Measurements from ENCODE around the gene OR10H2.

The OR10H2 gene

GRCh38 chr19:15737722-15738121 is 9.9 kb downstream of the OR10H2 start, which contains the start of gene OR10H3:
Gene OR10H3 (plus strand): TSS chr19:15737985. CDS start chr19:15741393, 3,408 bp downstream.
- Histone ChIP-seq H3K27ac (ENCODE audit: extremely low read depth, low read depth, low read length) (no peak within 1 kb of the TSS), H3K4me1 (ENCODE audit: control insufficient read depth, insufficient read depth, low read length) (no peaks in the 10 kb centered on the region), H3K4me3 (ENCODE audit: low read depth, low read length) (no peak within 1 kb of the TSS), H3K36me3 (ENCODE audit: control insufficient read depth in 2 of 2, insufficient read depth in 1 of 2, low read length in 2 of 2) (no peaks in the 10 kb centered on the region), H3K9me3 (ENCODE audit: control insufficient read depth, insufficient read depth, low read depth, low read length) (no peaks in the 10 kb centered on the region)
- ChIA-PET CTCF (interaction anchor here (0.5 kb wide), 1 partner anchor 303 kb away, joined by 3 read pairs; no protein-coding TSS in a partner anchor), POLR2A (no interaction called here)
- TF ChIP-seq, protein P1, sequence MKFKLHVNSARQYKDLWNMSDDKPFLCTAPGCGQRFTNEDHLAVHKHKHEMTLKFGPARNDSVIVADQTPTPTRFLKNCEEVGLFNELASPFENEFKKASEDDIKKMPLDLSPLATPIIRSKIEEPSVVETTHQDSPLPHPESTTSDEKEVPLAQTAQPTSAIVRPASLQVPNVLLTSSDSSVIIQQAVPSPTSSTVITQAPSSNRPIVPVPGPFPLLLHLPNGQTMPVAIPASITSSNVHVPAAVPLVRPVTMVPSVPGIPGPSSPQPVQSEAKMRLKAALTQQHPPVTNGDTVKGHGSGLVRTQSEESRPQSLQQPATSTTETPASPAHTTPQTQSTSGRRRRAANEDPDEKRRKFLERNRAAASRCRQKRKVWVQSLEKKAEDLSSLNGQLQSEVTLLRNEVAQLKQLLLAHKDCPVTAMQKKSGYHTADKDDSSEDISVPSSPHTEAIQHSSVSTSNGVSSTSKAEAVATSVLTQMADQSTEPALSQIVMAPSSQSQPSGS (tag by site-specific recombination; IDR thresholded peaks at IDR 0.05; ENCODE audit: low read depth), result 0 out of 2 replicates have a peak, but pooled peaks have one; percentile 30
- no peak for TF ChIP-seq BCL11A (tag by site-specific recombination; IDR thresholded peaks at IDR 0.05; ENCODE audit: low read depth)

GRCh38 chr19:15740785-15741184 is 13.0 kb downstream of the OR10H2 start:
- ChIA-PET CTCF (no interaction called here), POLR2A (no interaction called here)
- TF ChIP-seq ZNF549 (tag by site-specific recombination; IDR thresholded peaks at IDR 0.05), result no peak
- peak; percentile 26 for TF ChIP-seq SETDB1 (IDR thresholded peaks at IDR 0.05; ENCODE audit: insufficient read length, low read length)
- no peak for TF ChIP-seq ZBTB17 (tag by site-specific recombination; IDR thresholded peaks at IDR 0.05)
- no peak for TF ChIP-seq SALL2 (tag by site-specific recombination; IDR thresholded peaks at IDR 0.05; ENCODE audit: borderline replicate concordance)
- TF ChIP-seq ZNF529 (tag by site-specific recombination; IDR thresholded peaks at IDR 0.05; ENCODE audit: insufficient replicate concordance), result no peak
- no peak for TF ChIP-seq ZNF837 (tag by site-specific recombination; IDR thresholded peaks at IDR 0.05)
- TF ChIP-seq ZSCAN30 (tag by site-specific recombination; IDR thresholded peaks at IDR 0.05), result no peak
- Histone ChIP-seq H3K4me3 (ENCODE audit: low read depth, low read length) (no peak overlapping the region), H3K27ac (ENCODE audit: extremely low read depth, low read depth, low read length) (no peak overlapping the region), H3K9me3 (ENCODE audit: control insufficient read depth, insufficient read depth, low read depth, low read length) (no peaks in the 10 kb centered on the region), H3K4me1 (ENCODE audit: control insufficient read depth, insufficient read depth, low read length) (no peaks in the 10 kb centered on the region), H3K36me3 (ENCODE audit: control insufficient read depth in 2 of 2, insufficient read depth in 1 of 2, low read length in 2 of 2) (no peaks in the 10 kb centered on the region)

DNA sequence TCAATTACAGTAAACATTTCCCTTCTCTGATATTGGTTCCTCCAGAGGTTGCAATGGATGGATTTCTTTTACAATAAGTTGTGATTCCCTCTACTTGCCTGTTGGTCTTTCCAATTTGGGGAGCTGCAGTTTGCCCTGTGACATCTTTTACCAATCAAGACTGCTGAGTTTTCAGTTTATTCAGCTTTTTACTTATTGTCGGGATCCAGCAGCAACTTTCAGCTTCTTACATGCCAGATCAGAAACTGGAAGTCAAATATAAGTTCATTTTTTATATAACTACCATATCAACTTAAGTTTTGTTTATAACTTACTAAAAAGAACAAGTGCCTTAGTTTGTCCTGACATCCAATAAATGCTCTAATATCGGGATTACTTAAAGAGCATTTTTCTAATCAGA is 20.4 kb downstream of the OR10H2 start:
- Histone ChIP-seq H3K36me3 (ENCODE audit: control insufficient read depth in 2 of 2, insufficient read depth in 1 of 2, low read length in 2 of 2) (no peaks in the 10 kb centered on the region), H3K4me1 (ENCODE audit: control insufficient read depth, insufficient read depth, low read length) (no peaks in the 10 kb centered on the region), H3K27ac (ENCODE audit: extremely low read depth, low read depth, low read length) (no peak overlapping the region), H3K4me3 (ENCODE audit: low read depth, low read length) (no peak overlapping the region), H3K9me3 (ENCODE audit: control insufficient read depth, insufficient read depth, low read depth, low read length) (no peaks in the 10 kb centered on the region)
- ChIA-PET CTCF (no interaction called here), POLR2A (no interaction called here)
- TF ChIP-seq ZSCAN18 (tag by site-specific recombination; IDR thresholded peaks at IDR 0.05) (no peak), GLI4 (tag by site-specific recombination; IDR thresholded peaks at IDR 0.05) (no peak), PRDM1 (tag by site-specific recombination; IDR thresholded peaks at IDR 0.05) (no peak), ZNF777 (tag by site-specific recombination; IDR thresholded peaks at IDR 0.05; ENCODE audit: borderline replicate concordance) (no peak), GLI2 (tag by site-specific recombination; IDR thresholded peaks at IDR 0.05; ENCODE audit: borderline replicate concordance, low read depth) (no peak), ZNF146 (tag by site-specific recombination; IDR thresholded peaks at IDR 0.05) (no peak), IKZF3 (tag by site-specific recombination; IDR thresholded peaks at IDR 0.05) (no peak), ZNF791 (tag by site-specific recombination; IDR thresholded peaks at IDR 0.05) (no peak)
- TF ChIP-seq, protein P2, sequence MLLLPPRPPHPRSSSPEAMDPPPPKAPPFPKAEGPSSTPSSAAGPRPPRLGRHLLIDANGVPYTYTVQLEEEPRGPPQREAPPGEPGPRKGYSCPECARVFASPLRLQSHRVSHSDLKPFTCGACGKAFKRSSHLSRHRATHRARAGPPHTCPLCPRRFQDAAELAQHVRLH (tag by site-specific recombination; IDR thresholded peaks at IDR 0.05), result no peak
- TF ChIP-seq, protein P3, sequence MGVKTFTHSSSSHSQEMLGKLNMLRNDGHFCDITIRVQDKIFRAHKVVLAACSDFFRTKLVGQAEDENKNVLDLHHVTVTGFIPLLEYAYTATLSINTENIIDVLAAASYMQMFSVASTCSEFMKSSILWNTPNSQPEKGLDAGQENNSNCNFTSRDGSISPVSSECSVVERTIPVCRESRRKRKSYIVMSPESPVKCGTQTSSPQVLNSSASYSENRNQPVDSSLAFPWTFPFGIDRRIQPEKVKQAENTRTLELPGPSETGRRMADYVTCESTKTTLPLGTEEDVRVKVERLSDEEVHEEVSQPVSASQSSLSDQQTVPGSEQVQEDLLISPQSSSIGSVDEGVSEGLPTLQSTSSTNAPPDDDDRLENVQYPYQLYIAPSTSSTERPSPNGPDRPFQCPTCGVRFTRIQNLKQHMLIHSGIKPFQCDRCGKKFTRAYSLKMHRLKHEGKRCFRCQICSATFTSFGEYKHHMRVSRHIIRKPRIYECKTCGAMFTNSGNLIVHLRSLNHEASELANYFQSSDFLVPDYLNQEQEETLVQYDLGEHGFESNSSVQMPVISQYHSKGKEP (tag by site-specific recombination; IDR thresholded peaks at IDR 0.05), result no peak
